Astrocyte of the cerebellum (primary cell): ENCODE results near the gene PNPLA8.
A peak's percentile ranks its signal among the peaks of the same experiment; 100 is the strongest.

Experiments used
- DNase-seq: peaks from one replicate; pipeline ENCODE4 v3.0.0-alpha.2; 2011; ENCODE audit warnings: low read depth
- H3K4me3 ChIP-seq: 2 replicates; pipeline ENCODE4 v1.5.1; 2011; ENCODE audit warnings: mild to moderate bottlenecking, low read depth, low read length, moderate library complexity
- in situ Hi-C: cut with HindIII; loops from 2 replicates; pipeline ENCODE4 v1.10.0; 2017; ENCODE audit warnings: low sequenced_read_pairs
- TF ChIP-seq, protein P1 (sequence below): IDR thresholded peaks from 2 replicates; pipeline ENCODE4 v1.5.1; 2012; ENCODE audit warnings: low read length, low read depth, moderate library complexity, mild to moderate bottlenecking; ENCODE audit errors: missing control alignments

The PNPLA8 gene, protein sequence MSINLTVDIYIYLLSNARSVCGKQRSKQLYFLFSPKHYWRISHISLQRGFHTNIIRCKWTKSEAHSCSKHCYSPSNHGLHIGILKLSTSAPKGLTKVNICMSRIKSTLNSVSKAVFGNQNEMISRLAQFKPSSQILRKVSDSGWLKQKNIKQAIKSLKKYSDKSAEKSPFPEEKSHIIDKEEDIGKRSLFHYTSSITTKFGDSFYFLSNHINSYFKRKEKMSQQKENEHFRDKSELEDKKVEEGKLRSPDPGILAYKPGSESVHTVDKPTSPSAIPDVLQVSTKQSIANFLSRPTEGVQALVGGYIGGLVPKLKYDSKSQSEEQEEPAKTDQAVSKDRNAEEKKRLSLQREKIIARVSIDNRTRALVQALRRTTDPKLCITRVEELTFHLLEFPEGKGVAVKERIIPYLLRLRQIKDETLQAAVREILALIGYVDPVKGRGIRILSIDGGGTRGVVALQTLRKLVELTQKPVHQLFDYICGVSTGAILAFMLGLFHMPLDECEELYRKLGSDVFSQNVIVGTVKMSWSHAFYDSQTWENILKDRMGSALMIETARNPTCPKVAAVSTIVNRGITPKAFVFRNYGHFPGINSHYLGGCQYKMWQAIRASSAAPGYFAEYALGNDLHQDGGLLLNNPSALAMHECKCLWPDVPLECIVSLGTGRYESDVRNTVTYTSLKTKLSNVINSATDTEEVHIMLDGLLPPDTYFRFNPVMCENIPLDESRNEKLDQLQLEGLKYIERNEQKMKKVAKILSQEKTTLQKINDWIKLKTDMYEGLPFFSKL

DNA sequence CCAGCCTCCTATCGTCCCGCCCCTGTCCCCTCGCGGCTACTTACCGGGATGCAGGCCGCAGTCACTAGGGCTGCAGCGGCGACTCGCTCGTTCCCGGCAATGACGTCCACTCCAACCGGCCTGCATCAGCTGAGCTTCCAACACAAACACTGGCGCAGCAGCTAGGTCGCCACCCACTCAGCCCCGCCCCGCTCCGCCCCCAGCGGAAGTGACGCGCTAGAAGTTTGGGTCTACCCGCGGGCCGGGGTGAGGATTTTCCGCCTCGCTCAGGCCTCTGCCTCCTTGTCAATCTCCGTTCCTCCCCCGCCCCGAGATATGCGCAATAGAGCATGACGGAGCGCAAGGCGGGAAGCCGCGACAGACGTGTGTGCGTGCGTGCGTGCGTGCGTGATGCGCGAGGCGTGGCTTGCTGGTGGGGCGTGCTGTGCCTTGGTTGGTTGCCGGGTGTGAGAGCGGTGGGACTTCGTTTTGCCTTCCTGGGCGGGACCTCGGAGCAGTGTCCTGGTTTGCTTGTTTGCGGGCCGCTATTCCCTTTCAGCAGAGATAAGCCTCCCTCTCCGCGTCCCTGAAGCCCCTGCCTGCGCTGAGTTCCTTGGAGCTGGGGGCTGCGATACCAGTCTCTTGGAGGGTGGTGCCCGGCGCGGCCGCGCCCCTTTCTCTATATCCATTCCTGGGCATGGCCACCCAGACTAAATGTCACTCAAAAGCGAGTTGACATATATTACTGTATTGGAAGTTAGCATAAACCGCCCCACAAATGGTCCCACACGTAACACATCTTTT lies at the start of gene PNPLA8:
Gene PNPLA8, minus strand, starts transcription at position 151 of the 783 bp plus-strand sequence. CDS start 10,644 bp downstream, outside the sequence.
- TF ChIP-seq, protein P1, sequence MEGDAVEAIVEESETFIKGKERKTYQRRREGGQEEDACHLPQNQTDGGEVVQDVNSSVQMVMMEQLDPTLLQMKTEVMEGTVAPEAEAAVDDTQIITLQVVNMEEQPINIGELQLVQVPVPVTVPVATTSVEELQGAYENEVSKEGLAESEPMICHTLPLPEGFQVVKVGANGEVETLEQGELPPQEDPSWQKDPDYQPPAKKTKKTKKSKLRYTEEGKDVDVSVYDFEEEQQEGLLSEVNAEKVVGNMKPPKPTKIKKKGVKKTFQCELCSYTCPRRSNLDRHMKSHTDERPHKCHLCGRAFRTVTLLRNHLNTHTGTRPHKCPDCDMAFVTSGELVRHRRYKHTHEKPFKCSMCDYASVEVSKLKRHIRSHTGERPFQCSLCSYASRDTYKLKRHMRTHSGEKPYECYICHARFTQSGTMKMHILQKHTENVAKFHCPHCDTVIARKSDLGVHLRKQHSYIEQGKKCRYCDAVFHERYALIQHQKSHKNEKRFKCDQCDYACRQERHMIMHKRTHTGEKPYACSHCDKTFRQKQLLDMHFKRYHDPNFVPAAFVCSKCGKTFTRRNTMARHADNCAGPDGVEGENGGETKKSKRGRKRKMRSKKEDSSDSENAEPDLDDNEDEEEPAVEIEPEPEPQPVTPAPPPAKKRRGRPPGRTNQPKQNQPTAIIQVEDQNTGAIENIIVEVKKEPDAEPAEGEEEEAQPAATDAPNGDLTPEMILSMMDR, result no peak
- peak within 1 kb of the TSS; percentile 83 for H3K4me3 ChIP-seq
- DNase-seq, result peak; percentile 98
- in situ Hi-C loops, result no loop called here

GRCh38 chr7:108575156-108575555 lies 49.2 kb upstream of the PNPLA8 start:
- DNase-seq, result no peak
- in situ Hi-C loops, result no loop called here
- TF ChIP-seq, protein P1, result no peak
- no peak overlapping the region for H3K4me3 ChIP-seq

DNA sequence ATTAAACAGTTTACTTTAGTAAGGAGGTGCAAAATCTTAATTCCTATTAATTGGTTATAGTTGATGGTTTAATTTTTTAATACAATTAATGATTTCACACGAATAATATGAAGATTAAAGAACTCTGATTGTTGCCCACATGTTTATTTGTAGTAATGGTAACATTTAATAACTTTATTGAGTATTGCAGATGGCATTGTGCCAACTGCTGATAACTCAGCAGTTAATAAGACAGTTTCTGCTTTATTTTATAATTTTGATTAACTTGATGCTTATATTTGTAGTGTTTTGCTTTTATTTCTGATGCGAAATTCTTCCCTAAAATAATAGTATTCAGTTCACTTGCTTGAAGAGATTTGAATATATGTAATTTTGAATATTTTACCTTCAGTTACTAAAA lies 46.5 kb upstream of the PNPLA8 start:
- TF ChIP-seq, protein P1, result no peak
- no peak for DNase-seq
- H3K4me3 ChIP-seq, result no peak overlapping the region
- in situ Hi-C loops, result no loop called here

- in situ Hi-C loops, result no loop called here
- peak overlapping the region; percentile 77 for H3K4me3 ChIP-seq
- no peak for DNase-seq
Measured at GRCh38 chr7:108570146-108570755, 44.3 kb upstream of the PNPLA8 start.

GRCh38 chr7:108569381-108570145 lies 43.6 kb upstream of the PNPLA8 start, which contains the start of the genes DNAJB9 and THAP5:
Gene DNAJB9 (plus strand): TSS chr7:108569874. CDS start chr7:108571727, 1,853 bp downstream.
Gene THAP5 (minus strand): TSS chr7:108569706. CDS start chr7:108569569, 137 bp downstream.
- TF ChIP-seq, protein P1, result no peak
- peak within 1 kb of the TSS; percentile 77 for H3K4me3 ChIP-seq
- peak; percentile 99 for DNase-seq
- in situ Hi-C loops, result no loop called here

More at GRCh38 chr7:108570146-108570755, 44.3 kb upstream of the PNPLA8 start:
- TF ChIP-seq, protein P1, result no peak
